IMR-90 (cell line): ENCODE measurements around the gene PRKCH. TPM values are rescaled to one million over a fixed set of nuclear protein-coding genes. Genes with fewer than 3 reads are reported as not detected.

Source experiments
- ATAC-seq: fragments of 200-7000 bp; cut with Tn5 transposase; 2 replicates; pipeline ENCODE4 v1.9.1; 2020; ENCODE audit warnings: low read depth, mild to moderate bottlenecking, moderate library complexity
- BruUV-seq: library from RNA; stranded (reverse); fragments of 400-500 nt; replicated peaks from 2 replicates; lab custom pipeline; 2021; lab: Mats Ljungman, UMichigan
- CTCF ChIA-PET: fragments of 300-600 bp; formaldehyde crosslinking; extraction: SDS; loops from one replicate; lab custom pipeline; 2021; ENCODE audit warnings: antibody characterized with exemption; lab: Yijun Ruan, JAX
- POLR2A ChIA-PET: fragments of 300-600 bp; sonication (Branson Sonifier 250); formaldehyde crosslinking; loops from one replicate; lab custom pipeline; 2022; ENCODE audit warnings: antibody characterized with exemption; ENCODE audit not compliant: unreplicated experiment; lab: Charles Lee
- DNase-seq: peaks from one replicate; pipeline ENCODE4 v3.0.0; 2013
- H2AFZ ChIP-seq: replicated peaks from 2 replicates; pipeline ENCODE3; 2013; ENCODE audit warnings: low read length, mild to moderate bottlenecking; ENCODE audit not compliant: poor library complexity
- H2AK5ac ChIP-seq: 2 replicates; pipeline ENCODE4 v1.6.1; 2013; ENCODE audit warnings: low read depth, low read length, inconsistent platforms
- H2AK9ac ChIP-seq: replicated peaks from 2 replicates; pipeline ENCODE3; 2013; ENCODE audit warnings: mild to moderate bottlenecking, low read depth, low read length, moderate library complexity; ENCODE audit not compliant: poor library complexity
- H2BK120ac ChIP-seq: 2 replicates; pipeline ENCODE4 v1.6.1; 2013; ENCODE audit warnings: low read depth, low read length, inconsistent platforms
- H2BK15ac ChIP-seq: 3 replicates; pipeline ENCODE4 v1.6.1; 2013; ENCODE audit warnings: low read depth, low read length, inconsistent platforms
- H2BK20ac ChIP-seq: 2 replicates; pipeline ENCODE4 v1.6.1; 2013; ENCODE audit warnings: low read depth, mild to moderate bottlenecking, inconsistent platforms, low read length, moderate library complexity
- H2BK5ac ChIP-seq: 2 replicates; pipeline ENCODE4 v1.6.1; 2013; ENCODE audit warnings: mild to moderate bottlenecking, low read depth, low read length, inconsistent platforms; ENCODE audit not compliant: poor library complexity, severe bottlenecking
- H3K14ac ChIP-seq: replicated peaks from 2 replicates; pipeline ENCODE4 v1.6.1; 2013; ENCODE audit warnings: low read depth, low read length, inconsistent platforms
- H3K18ac ChIP-seq: 2 replicates; pipeline ENCODE4 v1.6.1; 2013; ENCODE audit warnings: low read depth, low read length, control low read depth
- H3K23ac ChIP-seq: 2 replicates; pipeline ENCODE4 v1.6.1; 2013; ENCODE audit warnings: low read depth, low read length, inconsistent platforms
- H3K27ac ChIP-seq: 2 replicates; pipeline ENCODE4 v1.5.1; 2013; ENCODE audit warnings: mild to moderate bottlenecking, control low read depth, low read length; ENCODE audit not compliant: insufficient read depth
- H3K27me3 ChIP-seq: 2 replicates; pipeline ENCODE4 v1.6.1; 2013; ENCODE audit warnings: low read length; ENCODE audit not compliant: control insufficient read depth, insufficient read depth
- H3K36me3 ChIP-seq: 2 replicates; pipeline ENCODE4 v1.6.1; 2013; ENCODE audit warnings: low read length, mixed read lengths; ENCODE audit not compliant: control insufficient read depth, insufficient read depth
- H3K4ac ChIP-seq: 2 replicates; pipeline ENCODE4 v1.6.1; 2013; ENCODE audit warnings: low read depth, low read length, inconsistent platforms
- H3K4me1 ChIP-seq: 2 replicates; pipeline ENCODE4 v1.6.1; 2013; ENCODE audit warnings: low read length, mixed read lengths; ENCODE audit not compliant: control insufficient read depth, insufficient read depth
- H3K4me2 ChIP-seq: 2 replicates; pipeline ENCODE4 v1.6.1; 2013; ENCODE audit warnings: low read depth, mild to moderate bottlenecking, control low read depth, low read length, moderate library complexity
- H3K4me3 ChIP-seq: 2 replicates; pipeline ENCODE4 v1.5.1; 2013; ENCODE audit warnings: low read depth, mild to moderate bottlenecking, control low read depth, low read length, moderate library complexity; ENCODE audit not compliant: insufficient read depth
- H3K56ac ChIP-seq: 2 replicates; pipeline ENCODE4 v1.6.1; 2013; ENCODE audit warnings: low read length, inconsistent platforms; ENCODE audit not compliant: insufficient read depth; ENCODE audit errors: extremely low read depth
- H3K79me1 ChIP-seq, 2 experiments: 2 replicates each; pipeline ENCODE4 v1.6.1; 2013; ENCODE audit warnings: low read length in 2 of 2, inconsistent platforms in 1 of 2, low read depth in 1 of 2
- H3K9ac ChIP-seq: 2 replicates; pipeline ENCODE4 v1.6.1; 2013; ENCODE audit warnings: low read depth, low read length, control low read depth
- H3K9me1 ChIP-seq: 2 replicates; pipeline ENCODE4 v1.6.1; 2013; ENCODE audit warnings: low read length, inconsistent platforms; ENCODE audit not compliant: insufficient read depth
- H3K9me3 ChIP-seq: 2 replicates; pipeline ENCODE4 v1.6.1; 2013; ENCODE audit warnings: low read length; ENCODE audit not compliant: control insufficient read depth, insufficient read depth
- H4K20me1 ChIP-seq: 2 replicates; pipeline ENCODE4 v1.6.1; 2013; ENCODE audit warnings: low read length, inconsistent platforms; ENCODE audit not compliant: insufficient read depth
- H4K5ac ChIP-seq: 2 replicates; pipeline ENCODE4 v1.6.1; 2013; ENCODE audit warnings: mild to moderate bottlenecking, low read depth, low read length, control low read depth
- H4K8ac ChIP-seq, 2 experiments: 2 replicates each; pipeline ENCODE4 v1.6.1; 2013; ENCODE audit warnings: low read depth in 2 of 2, low read length in 2 of 2, control low read depth in 1 of 2, inconsistent platforms in 1 of 2
- H4K91ac ChIP-seq: 2 replicates; pipeline ENCODE4 v1.6.1; 2013; ENCODE audit warnings: low read depth, low read length, inconsistent platforms; ENCODE audit not compliant: insufficient read depth
- BHLHE40 ChIP-seq: fragments of 150-350 bp; IDR thresholded peaks from 2 replicates; pipeline ENCODE4 v1.6.1; 2016; ENCODE audit warnings: mild to moderate bottlenecking, low read depth, low read length
- CEBPB ChIP-seq: IDR thresholded peaks from 2 replicates; pipeline ENCODE4 v1.6.1; 2012; ENCODE audit warnings: low read depth, low read length, improper control_type of control experiment
- CHD1 ChIP-seq: IDR thresholded peaks from 2 replicates; pipeline ENCODE4 v1.6.1; 2012; ENCODE audit warnings: low read depth, low read length, improper control_type of control experiment
- CTCF ChIP-seq: conservative IDR thresholded peaks from 2 replicates; pipeline ENCODE4 v1.5.1; 2012; ENCODE audit warnings: mild to moderate bottlenecking, low read depth, low read length, improper control_type of control experiment
- FOS ChIP-seq: fragments of 150-350 bp; IDR thresholded peaks from 2 replicates; pipeline ENCODE4 v1.6.1; 2016; ENCODE audit warnings: low read depth, low read length
- MAFK ChIP-seq: IDR thresholded peaks from 2 replicates; pipeline ENCODE4 v1.6.1; 2012; ENCODE audit warnings: low read depth, low read length, improper control_type of control experiment
- MAZ ChIP-seq: IDR thresholded peaks from 2 replicates; pipeline ENCODE4 v1.6.1; 2012; ENCODE audit warnings: low read depth, mild to moderate bottlenecking, low read length, improper control_type of control experiment, moderate library complexity, borderline replicate concordance
- MXI1 ChIP-seq: IDR thresholded peaks from 2 replicates; pipeline ENCODE4 v1.6.1; 2012; ENCODE audit warnings: low read depth, mild to moderate bottlenecking, low read length, moderate library complexity, borderline replicate concordance
- NFE2L2 ChIP-seq: fragments of 150-350 bp; IDR thresholded peaks from 2 replicates; pipeline ENCODE4 v1.6.1; 2016; ENCODE audit warnings: low read depth, mild to moderate bottlenecking, low read length
- POLR2A ChIP-seq: IDR thresholded peaks from 2 replicates; pipeline ENCODE4 v1.6.1; 2012; ENCODE audit warnings: mild to moderate bottlenecking, low read depth, low read length
- RAD21 ChIP-seq: IDR thresholded peaks from 2 replicates; pipeline ENCODE4 v1.6.1; 2012; ENCODE audit warnings: low read length, improper control_type of control experiment
- RCOR1 ChIP-seq: IDR thresholded peaks from 2 replicates; pipeline ENCODE4 v1.6.1; 2012; ENCODE audit warnings: mild to moderate bottlenecking, low read length, improper control_type of control experiment; ENCODE audit not compliant: insufficient replicate concordance
- WGBS, 2 experiments: methylation state at CpG; one replicate each; pipeline versions ENCODE4 v1.1.5 to v1.1.7; 2013; ENCODE audit warnings: missing lambda C conversion rate in 2 of 2; ENCODE audit not compliant: insufficient read length in 1 of 2; ENCODE audit errors: extremely low coverage in 2 of 2; 5-methylcytosine and 5-hydroxymethylcytosine counted together
- dilution Hi-C: fragments of 300-500 bp; cut with HindIII; formaldehyde crosslinking; loops from one replicate; pipeline ENCODE4 v1.14.3; 2018; ENCODE audit warnings: low sequenced_read_pairs; ENCODE audit not compliant: unreplicated experiment
- in situ Hi-C: fragments of 300-500 bp; cut with MboI; formaldehyde crosslinking; loops from 3 replicates; pipeline ENCODE4 v1.14.3; 2019; ENCODE audit warnings: low sequenced_read_pairs, inconsistent platforms, mixed read lengths
- intact Hi-C: fragments of 100-400 bp; cut with micrococcal nuclease; formaldehyde crosslinking; loops from 2 replicates; pipeline ENCODE4 v1.10.0; 2022
- polyA plus RNA-seq, 3 experiments: library from polyadenylated mRNA; depleted of rRNA; stranded (reverse); fragments of >200 nt; gene quantifications; 2 replicates each; pipeline ENCODE4 v1.2.3, GENCODE V29; 2012; ENCODE audit warnings: low replicate concordance in 1 of 3
- total RNA-seq: library from RNA; depleted of rRNA; stranded (reverse); fragments of >200 nt; gene quantifications from 2 replicates; pipeline ENCODE4 v1.2.3, GENCODE V29; 2012
- TF ChIP-seq, protein P1 (sequence below): fragments of 150-350 bp; IDR thresholded peaks from 2 replicates; pipeline ENCODE4 v1.6.1; 2016; ENCODE audit warnings: low read depth, mild to moderate bottlenecking, low read length, moderate library complexity, borderline replicate concordance
- TF ChIP-seq, protein P2 (sequence below): fragments of 150-350 bp; IDR thresholded peaks from 2 replicates; pipeline ENCODE4 v1.6.1; 2017; ENCODE audit warnings: mild to moderate bottlenecking, antibody characterized with exemption, low read length, low read depth

PRKCH gene
- total and polyA plus RNA-seq, 2 of the 4 experiments (the other 2 are of a cell fraction): 1.6 to 2.3 TPM

DNA sequence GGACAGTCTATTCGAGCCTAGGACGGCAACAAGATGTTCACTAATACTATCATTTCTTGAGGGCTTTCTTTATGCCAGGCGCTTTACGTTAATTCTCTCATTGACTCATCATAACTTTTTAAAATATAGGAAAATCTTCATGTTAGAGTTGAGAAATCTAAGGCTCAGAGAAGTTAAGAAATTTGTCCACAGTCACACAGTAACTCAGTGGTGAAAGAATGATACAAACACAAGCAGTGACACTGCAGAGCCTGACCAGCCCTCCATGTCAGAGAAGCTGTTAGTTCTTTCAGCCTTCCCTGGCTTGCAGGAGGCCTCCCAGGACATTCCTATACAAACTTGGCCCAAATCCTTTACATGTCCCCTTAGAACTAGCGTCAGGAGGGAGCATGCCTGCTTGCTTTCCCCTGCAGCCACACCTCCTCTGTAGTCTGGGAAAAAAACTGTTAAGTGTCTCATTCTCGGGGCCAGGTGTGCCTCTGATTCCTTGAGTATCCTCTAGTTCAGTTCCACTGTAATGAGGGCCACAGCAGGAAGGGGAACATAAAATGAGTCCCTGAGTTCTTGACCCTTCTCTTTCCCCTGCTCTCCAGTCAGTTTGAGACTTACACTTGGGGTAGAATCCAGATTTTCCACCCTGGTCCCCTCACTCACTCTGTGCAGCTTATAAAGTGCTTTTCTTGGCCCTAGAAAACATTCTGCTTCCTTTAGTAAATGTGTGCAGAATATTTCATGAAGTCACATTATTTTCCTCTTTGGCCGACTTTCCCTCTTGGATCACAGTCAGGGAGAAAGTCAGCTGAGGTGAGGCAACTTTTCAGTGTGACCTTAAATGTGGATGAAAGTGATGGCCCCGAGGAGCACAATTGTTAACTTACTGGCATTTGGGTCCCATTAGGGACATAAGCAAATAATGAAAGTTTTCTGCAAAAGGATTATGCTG is 221.7 kb downstream of the PRKCH start:
- H4K5ac ChIP-seq: peak overlapping the region; percentile 87
- dilution Hi-C loops: no loop called here
- peaks cover 10% of the 10 kb centered on the region for H3K9me1 ChIP-seq
- H2BK5ac ChIP-seq: peak overlapping the region; percentile 40
- no peaks in the 10 kb centered on the region for H4K20me1 ChIP-seq
- BruUV-seq: no TSS peak
- H3K4me3 ChIP-seq: no peak overlapping the region
- H3K27ac ChIP-seq: peak overlapping the region; percentile 66; the same call in 1 of the 2 replicates
- POLR2A ChIA-PET: no interaction called here
- H3K4ac ChIP-seq: peak overlapping the region; percentile 66
- TF ChIP-seq CTCF: no peak
- TF ChIP-seq, protein P1, sequence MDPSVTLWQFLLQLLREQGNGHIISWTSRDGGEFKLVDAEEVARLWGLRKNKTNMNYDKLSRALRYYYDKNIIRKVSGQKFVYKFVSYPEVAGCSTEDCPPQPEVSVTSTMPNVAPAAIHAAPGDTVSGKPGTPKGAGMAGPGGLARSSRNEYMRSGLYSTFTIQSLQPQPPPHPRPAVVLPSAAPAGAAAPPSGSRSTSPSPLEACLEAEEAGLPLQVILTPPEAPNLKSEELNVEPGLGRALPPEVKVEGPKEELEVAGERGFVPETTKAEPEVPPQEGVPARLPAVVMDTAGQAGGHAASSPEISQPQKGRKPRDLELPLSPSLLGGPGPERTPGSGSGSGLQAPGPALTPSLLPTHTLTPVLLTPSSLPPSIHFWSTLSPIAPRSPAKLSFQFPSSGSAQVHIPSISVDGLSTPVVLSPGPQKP: no peak
- TF ChIP-seq BHLHE40: no peak
- TF ChIP-seq RCOR1: no peak
- TF ChIP-seq NFE2L2: no peak
- no peak for TF ChIP-seq CHD1
- no peak for TF ChIP-seq CEBPB
- no peak for TF ChIP-seq MXI1
- TF ChIP-seq, protein P2, sequence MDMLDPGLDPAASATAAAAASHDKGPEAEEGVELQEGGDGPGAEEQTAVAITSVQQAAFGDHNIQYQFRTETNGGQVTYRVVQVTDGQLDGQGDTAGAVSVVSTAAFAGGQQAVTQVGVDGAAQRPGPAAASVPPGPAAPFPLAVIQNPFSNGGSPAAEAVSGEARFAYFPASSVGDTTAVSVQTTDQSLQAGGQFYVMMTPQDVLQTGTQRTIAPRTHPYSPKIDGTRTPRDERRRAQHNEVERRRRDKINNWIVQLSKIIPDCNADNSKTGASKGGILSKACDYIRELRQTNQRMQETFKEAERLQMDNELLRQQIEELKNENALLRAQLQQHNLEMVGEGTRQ: no peak
- TF ChIP-seq FOS: no peak
- no peak for TF ChIP-seq MAFK
- no peak for TF ChIP-seq POLR2A
- no peak for TF ChIP-seq MAZ
- TF ChIP-seq RAD21: no peak
- peaks cover 38% of the 10 kb centered on the region for H3K4me1 ChIP-seq
- H3K23ac ChIP-seq: peak overlapping the region; percentile 0; the same call in 1 of the 2 replicates
- peak overlapping the region; percentile 70 for H2BK120ac ChIP-seq
- peak overlapping the region; percentile 49; the same call in 2 of the 3 replicates for H2BK15ac ChIP-seq
- H2AFZ ChIP-seq: peak overlapping the region; percentile 46
- ATAC-seq: no peak
- peak overlapping the region; percentile 75 for H3K14ac ChIP-seq
- peak overlapping the region; percentile 55 for H3K9ac ChIP-seq
- peak overlapping the region; percentile 76 for H2AK5ac ChIP-seq
- no peak overlapping the region for H3K56ac ChIP-seq
- no peak overlapping the region for H3K4me2 ChIP-seq
- WGBS, 2 experiments: 40% methylated on average over 1 of the region's 8 CpGs; no CpG with 5 or more reads in 1 of the 2 experiments
- CTCF ChIA-PET: no interaction called here
- H3K9me3 ChIP-seq: no peaks in the 10 kb centered on the region
- H3K18ac ChIP-seq: peak overlapping the region; percentile 96
- H2AK9ac ChIP-seq: no peak overlapping the region
- no peaks in the 10 kb centered on the region for H3K36me3 ChIP-seq
- no peak for DNase-seq
- H3K79me1 ChIP-seq: 0 out of 4 replicates have a peak, but pooled peaks cover 0 to 1% of the 10 kb centered on the region in 2 experiments
- H3K27me3 ChIP-seq: no peaks in the 10 kb centered on the region
- in situ Hi-C loops: no loop called here
- H4K91ac ChIP-seq: peak overlapping the region; percentile 58
- H4K8ac ChIP-seq: peak overlapping the region; percentile 30 to 62
- intact Hi-C loops: no loop called here
- peak overlapping the region; percentile 72; the same call in 1 of the 2 replicates for H2BK20ac ChIP-seq
